Loucy (cell line): Measurements from ENCODE around the gene ATP10D.

Source experiments
- EZH2phosphoT487 ChIP-seq: fragments of 200-600 bp; IDR thresholded peaks from 2 replicates; pipeline ENCODE4 v1.6.1; 2018; ENCODE audit warnings: antibody characterized with exemption, mild to moderate bottlenecking, moderate library complexity, borderline replicate concordance
- TF ChIP-seq, protein P1 (sequence below): fragments of 200-600 bp; sonication (generic); conservative IDR thresholded peaks from 2 replicates; pipeline ENCODE4 v1.5.1; 2014; ENCODE audit warnings: mild to moderate bottlenecking, antibody characterized with exemption, low read length

DNA sequence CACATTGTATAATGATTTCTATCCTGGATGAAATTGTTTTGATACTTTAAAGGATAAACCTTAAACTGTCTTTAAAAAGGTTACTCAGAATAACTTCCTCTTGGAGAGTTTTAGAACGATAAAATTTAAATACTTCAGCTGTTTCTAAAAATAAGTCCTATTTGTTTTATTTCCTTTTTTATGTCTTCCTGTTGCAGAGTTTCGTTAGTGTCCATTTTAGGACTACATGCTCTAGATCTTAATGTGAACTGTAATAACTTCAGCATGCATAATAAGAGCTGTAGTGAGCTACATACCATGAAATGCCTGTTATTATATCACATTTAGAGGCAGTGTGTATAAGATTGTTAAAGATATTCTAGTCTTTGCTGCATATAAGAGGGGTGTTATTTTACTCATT, 14.6 kb downstream of the ATP10D start:
- no peak for TF ChIP-seq EZH2phosphoT487
- TF ChIP-seq, protein P1, sequence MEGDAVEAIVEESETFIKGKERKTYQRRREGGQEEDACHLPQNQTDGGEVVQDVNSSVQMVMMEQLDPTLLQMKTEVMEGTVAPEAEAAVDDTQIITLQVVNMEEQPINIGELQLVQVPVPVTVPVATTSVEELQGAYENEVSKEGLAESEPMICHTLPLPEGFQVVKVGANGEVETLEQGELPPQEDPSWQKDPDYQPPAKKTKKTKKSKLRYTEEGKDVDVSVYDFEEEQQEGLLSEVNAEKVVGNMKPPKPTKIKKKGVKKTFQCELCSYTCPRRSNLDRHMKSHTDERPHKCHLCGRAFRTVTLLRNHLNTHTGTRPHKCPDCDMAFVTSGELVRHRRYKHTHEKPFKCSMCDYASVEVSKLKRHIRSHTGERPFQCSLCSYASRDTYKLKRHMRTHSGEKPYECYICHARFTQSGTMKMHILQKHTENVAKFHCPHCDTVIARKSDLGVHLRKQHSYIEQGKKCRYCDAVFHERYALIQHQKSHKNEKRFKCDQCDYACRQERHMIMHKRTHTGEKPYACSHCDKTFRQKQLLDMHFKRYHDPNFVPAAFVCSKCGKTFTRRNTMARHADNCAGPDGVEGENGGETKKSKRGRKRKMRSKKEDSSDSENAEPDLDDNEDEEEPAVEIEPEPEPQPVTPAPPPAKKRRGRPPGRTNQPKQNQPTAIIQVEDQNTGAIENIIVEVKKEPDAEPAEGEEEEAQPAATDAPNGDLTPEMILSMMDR, result no peak
